ENCODE results near the gene LRFN5.

DNA sequence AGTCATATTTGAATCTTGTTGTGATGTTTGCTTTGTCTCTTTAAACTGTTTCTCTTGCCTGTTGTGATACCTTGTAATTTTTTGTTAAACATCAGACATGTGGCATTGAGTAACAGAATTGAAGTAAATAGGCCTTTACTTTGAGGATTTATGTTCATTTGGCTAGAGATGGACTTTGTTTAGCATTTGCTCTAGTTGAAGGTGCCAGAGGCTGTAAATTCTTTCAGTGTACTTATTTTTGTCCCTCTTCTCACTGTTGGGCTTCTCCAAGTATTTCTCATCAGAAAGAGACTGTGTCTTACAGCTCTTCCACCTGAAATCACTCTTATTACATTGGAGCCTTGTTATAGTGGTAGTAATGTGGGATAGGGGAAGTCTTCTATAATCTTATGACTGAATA lies 175.8 kb downstream of the LRFN5 start:
- no peak for TF ChIP-seq CTCF (IDR thresholded peaks at IDR 0.05)
- TF ChIP-seq POLR2A (IDR thresholded peaks at IDR 0.05) = no peak
